PC-3 (cell line): Measurements from ENCODE around the gene C14orf119. TPM values are rescaled to one million over a fixed set of nuclear protein-coding genes. Genes with fewer than 3 reads are reported as not detected.
"Not testable (repeated sequence)": the region's sequence is repeated elsewhere in the genome, so short reads cannot be mapped to it uniquely, and the experiment has no call there.

Experiments
- ATAC-seq: fragments of 200-7000 bp; cut with Tn5 transposase; 2 replicates; pipeline ENCODE4 v1.9.1; 2020; ENCODE audit warnings: mild to moderate bottlenecking, moderate library complexity
- BruUV-seq: library from RNA; stranded (reverse); fragments of 400-500 nt; replicated peaks from 2 replicates; lab custom pipeline; 2021; lab: Mats Ljungman, UMichigan
- CTCF ChIA-PET: fragments of 300-600 bp; sonication (Branson Sonifier 250); formaldehyde crosslinking; loops from one replicate; lab custom pipeline; 2022; ENCODE audit warnings: antibody characterized with exemption; lab: Charles Lee
- POLR2A ChIA-PET: fragments of 300-600 bp; sonication (Branson Sonifier 250); formaldehyde crosslinking; loops from one replicate; lab custom pipeline; 2022; ENCODE audit warnings: antibody characterized with exemption; ENCODE audit not compliant: unreplicated experiment; lab: Charles Lee
- DNase-seq: peaks from one replicate; pipeline ENCODE4 v3.0.0-alpha.2; 2015
- H2AFZ ChIP-seq: fragments of 300-600 bp; sonication (generic); 2 replicates; pipeline ENCODE4 v1.6.0; 2016; ENCODE audit warnings: antibody characterized with exemption, low read length
- H3F3A ChIP-seq: fragments of 300-600 bp; sonication (generic); one replicate; pipeline ENCODE4 v1.6.0; 2017; ENCODE audit warnings: antibody characterized with exemption, low read length, control low read depth, mild to moderate bottlenecking; ENCODE audit not compliant: unreplicated experiment
- H3K27ac ChIP-seq: fragments of 300-600 bp; sonication (generic); 2 replicates; pipeline ENCODE4 v1.5.1; 2016; ENCODE audit warnings: mild to moderate bottlenecking, low read length
- H3K27me3 ChIP-seq: fragments of 300-600 bp; sonication (generic); 2 replicates; pipeline ENCODE4 v1.6.1; 2016; ENCODE audit warnings: low read length, mixed read lengths
- H3K36me3 ChIP-seq: fragments of 300-600 bp; sonication (generic); 2 replicates; pipeline ENCODE4 v1.6.1; 2016; ENCODE audit warnings: low read depth, mixed run types, low read length, mixed read lengths
- H3K4me1 ChIP-seq: fragments of 300-600 bp; sonication (generic); 2 replicates; pipeline ENCODE4 v1.5.1; 2016; ENCODE audit warnings: low read length; ENCODE audit not compliant: insufficient read depth
- H3K4me2 ChIP-seq: fragments of 300-600 bp; sonication (generic); 2 replicates; pipeline ENCODE4 v1.6.0; 2016; ENCODE audit warnings: low read length
- H3K4me3 ChIP-seq: fragments of 300-600 bp; sonication (generic); 2 replicates; pipeline ENCODE4 v1.5.1; 2016; ENCODE audit warnings: mild to moderate bottlenecking, low read length, mixed read lengths
- H3K79me2 ChIP-seq: fragments of 300-600 bp; sonication (generic); 2 replicates; pipeline ENCODE4 v1.6.1; 2017; ENCODE audit warnings: low read length, mixed read lengths
- H3K9ac ChIP-seq: fragments of 300-600 bp; sonication (generic); 2 replicates; pipeline ENCODE4 v1.6.0; 2016; ENCODE audit warnings: mild to moderate bottlenecking, low read length
- H3K9me2 ChIP-seq: fragments of 300-600 bp; sonication (generic); replicated peaks from 2 replicates; pipeline ENCODE4 v1.6.1; 2016; ENCODE audit warnings: mixed run types, low read length, mixed read lengths
- H3K9me3 ChIP-seq: fragments of 300-600 bp; sonication (generic); 2 replicates; pipeline ENCODE4 v1.6.1; 2016; ENCODE audit warnings: low read length, mixed read lengths
- H4K20me1 ChIP-seq: fragments of 300-600 bp; sonication (generic); 2 replicates; pipeline ENCODE4 v1.6.1; 2016; ENCODE audit warnings: low read length, mixed read lengths
- EZH2 ChIP-seq: fragments of 300-600 bp; sonication (generic); IDR thresholded peaks from one replicate; pipeline ENCODE4 v1.6.1; 2017; ENCODE audit warnings: antibody characterized with exemption, mild to moderate bottlenecking, low read length; ENCODE audit not compliant: unreplicated experiment
- EZH2phosphoT487 ChIP-seq: fragments of 300-600 bp; sonication (generic); IDR thresholded peaks from 2 replicates; pipeline ENCODE4 v1.6.1; 2018; ENCODE audit warnings: mild to moderate bottlenecking, antibody characterized with exemption, low read length, borderline replicate concordance
- intact Hi-C: fragments of 100-400 bp; cut with micrococcal nuclease; formaldehyde crosslinking; loops from 2 replicates; pipeline ENCODE4 v1.9.0; 2023
- total RNA-seq: library from RNA; depleted of rRNA; stranded (reverse); fragments of >200 nt; gene quantifications from 2 replicates; pipeline ENCODE4 v1.2.3, GENCODE V29; 2014
- TF ChIP-seq, protein P1 (sequence below): fragments of 300-600 bp; sonication (generic); conservative IDR thresholded peaks from 2 replicates; pipeline ENCODE4 v1.5.1; 2017; ENCODE audit warnings: antibody characterized with exemption, low read depth, mild to moderate bottlenecking, low read length

C14orf119 gene
- total RNA-seq, 1 experiment from 2014 or later = 49.6 TPM

DNA sequence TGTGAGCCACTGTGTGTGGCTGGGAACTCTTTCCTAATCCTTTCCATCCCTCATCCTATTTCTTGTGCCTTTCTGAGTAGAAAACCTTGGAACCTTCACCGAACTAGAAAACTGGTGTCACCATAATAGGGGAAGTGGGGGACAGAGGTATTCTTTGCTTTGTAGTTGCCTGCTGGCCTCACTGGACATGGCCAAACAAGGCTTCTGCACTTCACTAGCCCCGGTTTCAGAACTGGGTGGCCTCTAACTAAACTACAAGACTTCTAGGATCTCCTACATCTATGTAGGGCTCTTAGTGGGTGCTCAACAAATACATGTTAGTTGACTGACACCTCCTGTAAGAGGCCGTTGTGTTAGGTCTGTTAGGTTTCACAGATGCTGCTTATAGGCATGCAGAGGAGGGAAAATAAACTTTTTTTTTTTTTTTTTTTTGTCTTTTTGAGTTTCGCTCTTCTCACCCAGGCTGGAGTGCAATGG lies 10.1 kb downstream of the C14orf119 start:
- Histone ChIP-seq H3F3A (no peaks in the 10 kb centered on the region), H3K4me3 (no peak overlapping the region), H3K36me3 (no peaks in the 10 kb centered on the region), H3K27ac (no peak overlapping the region), H3K27me3 (peaks cover 4% of the 10 kb centered on the region; the same call in 1 of the 2 replicates), H3K4me2 (no peak overlapping the region), H4K20me1 (no peaks in the 10 kb centered on the region), H3K9me2 (no peaks in the 10 kb centered on the region), H3K9ac (no peak overlapping the region), H3K79me2 (no peaks in the 10 kb centered on the region), H3K9me3 (no peaks in the 10 kb centered on the region), H2AFZ (no peak overlapping the region), H3K4me1 (no peaks in the 10 kb centered on the region)
- TF ChIP-seq, protein P1, sequence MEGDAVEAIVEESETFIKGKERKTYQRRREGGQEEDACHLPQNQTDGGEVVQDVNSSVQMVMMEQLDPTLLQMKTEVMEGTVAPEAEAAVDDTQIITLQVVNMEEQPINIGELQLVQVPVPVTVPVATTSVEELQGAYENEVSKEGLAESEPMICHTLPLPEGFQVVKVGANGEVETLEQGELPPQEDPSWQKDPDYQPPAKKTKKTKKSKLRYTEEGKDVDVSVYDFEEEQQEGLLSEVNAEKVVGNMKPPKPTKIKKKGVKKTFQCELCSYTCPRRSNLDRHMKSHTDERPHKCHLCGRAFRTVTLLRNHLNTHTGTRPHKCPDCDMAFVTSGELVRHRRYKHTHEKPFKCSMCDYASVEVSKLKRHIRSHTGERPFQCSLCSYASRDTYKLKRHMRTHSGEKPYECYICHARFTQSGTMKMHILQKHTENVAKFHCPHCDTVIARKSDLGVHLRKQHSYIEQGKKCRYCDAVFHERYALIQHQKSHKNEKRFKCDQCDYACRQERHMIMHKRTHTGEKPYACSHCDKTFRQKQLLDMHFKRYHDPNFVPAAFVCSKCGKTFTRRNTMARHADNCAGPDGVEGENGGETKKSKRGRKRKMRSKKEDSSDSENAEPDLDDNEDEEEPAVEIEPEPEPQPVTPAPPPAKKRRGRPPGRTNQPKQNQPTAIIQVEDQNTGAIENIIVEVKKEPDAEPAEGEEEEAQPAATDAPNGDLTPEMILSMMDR = no peak
- no peak for TF ChIP-seq EZH2phosphoT487
- TF ChIP-seq EZH2 = no peak
- ATAC-seq = no peak
- intact Hi-C loops = loop anchor here (5.0 kb wide), 1 partner anchor 118 kb away; no protein-coding TSS in a partner anchor
- POLR2A ChIA-PET = no interaction called here
- no TSS peak for BruUV-seq
- DNase-seq = no peak
- CTCF ChIA-PET = no interaction called here

DNA sequence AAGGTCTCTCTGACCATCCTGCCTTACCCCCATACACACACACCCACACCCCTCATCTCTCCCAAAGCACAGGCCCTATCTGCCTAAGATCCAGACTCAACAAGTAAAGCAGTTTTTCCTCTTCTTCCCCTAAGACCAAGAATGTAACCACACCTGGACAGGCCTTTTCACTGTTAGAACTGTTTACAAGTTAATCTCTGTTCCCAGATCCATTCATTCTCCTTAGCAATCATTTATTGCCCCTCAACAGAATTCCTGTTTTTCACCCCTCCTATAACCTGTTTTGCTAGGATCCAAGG lies 11.4 kb downstream of the C14orf119 start:
- no peak for DNase-seq
- Histone ChIP-seq H3K27ac (no peak overlapping the region), H4K20me1 (no peaks in the 10 kb centered on the region), H3K9me2 (no peaks in the 10 kb centered on the region), H3K9ac (no peak overlapping the region), H3K4me2 (no peak overlapping the region), H3K27me3 (peaks cover 16% of the 10 kb centered on the region), H3K79me2 (no peaks in the 10 kb centered on the region), H3K4me3 (no peak overlapping the region), H3K36me3 (no peaks in the 10 kb centered on the region), H3F3A (no peaks in the 10 kb centered on the region), H3K9me3 (no peaks in the 10 kb centered on the region), H3K4me1 (no peaks in the 10 kb centered on the region), H2AFZ (no peak overlapping the region)
- ChIA-PET POLR2A (no interaction called here), CTCF (no interaction called here)
- no peak for ATAC-seq
- no TSS peak for BruUV-seq
- TF ChIP-seq, protein P1 = no peak
- TF ChIP-seq EZH2phosphoT487 (no peak), EZH2 (no peak)
- intact Hi-C loops = loop anchor here (5.0 kb wide), 1 partner anchor 119 kb away; no protein-coding TSS in a partner anchor

GRCh38 chr14:23107620-23108019 lies 12.3 kb downstream of the C14orf119 start:
- H3K27ac ChIP-seq, H3K9me3 ChIP-seq, H3K4me2 ChIP-seq, DNase-seq, H2AFZ ChIP-seq, CTCF ChIA-PET, H3K4me1 ChIP-seq, H3K9me2 ChIP-seq, H3K36me3 ChIP-seq, H3K9ac ChIP-seq, H3F3A ChIP-seq, H4K20me1 ChIP-seq, H3K4me3 ChIP-seq, ATAC-seq, H3K79me2 ChIP-seq, BruUV-seq, POLR2A ChIA-PET: not testable (repeated sequence)
- H3K27me3 ChIP-seq = peaks cover 22% of the 10 kb centered on the region
- intact Hi-C loops = loop anchor here (2.0 to 5.0 kb wide), 2 partner anchors 31 to 120 kb away; no protein-coding TSS in a partner anchor

- not testable (repeated sequence) for ATAC-seq, H4K20me1 ChIP-seq, H3K4me2 ChIP-seq, H3K79me2 ChIP-seq, H3K9ac ChIP-seq, H3K4me1 ChIP-seq, H3K27ac ChIP-seq, H3K9me2 ChIP-seq, BruUV-seq, H3K9me3 ChIP-seq, H2AFZ ChIP-seq, H3K36me3 ChIP-seq, DNase-seq, H3F3A ChIP-seq, H3K4me3 ChIP-seq
- CTCF ChIA-PET = interaction anchor here (1.0 to 3.5 kb wide), 3 partner anchors 31 to 114 kb away, joined by 4 to 31 read pairs (median 9); no protein-coding TSS in a partner anchor
- H3K27me3 ChIP-seq = peaks cover 22% of the 10 kb centered on the region
- intact Hi-C loops = loop anchor here (2.0 to 5.0 kb wide), 2 partner anchors 31 to 121 kb away; no protein-coding TSS in a partner anchor
- POLR2A ChIA-PET = interaction anchor here (0.7 kb wide), 1 partner anchor 1794 kb away, joined by 3 read pairs; no protein-coding TSS in a partner anchor
Measured at GRCh38 chr14:23108169-23108568, 12.9 kb downstream of the C14orf119 start.
